ENCODE results near the gene SYT13.

DNA sequence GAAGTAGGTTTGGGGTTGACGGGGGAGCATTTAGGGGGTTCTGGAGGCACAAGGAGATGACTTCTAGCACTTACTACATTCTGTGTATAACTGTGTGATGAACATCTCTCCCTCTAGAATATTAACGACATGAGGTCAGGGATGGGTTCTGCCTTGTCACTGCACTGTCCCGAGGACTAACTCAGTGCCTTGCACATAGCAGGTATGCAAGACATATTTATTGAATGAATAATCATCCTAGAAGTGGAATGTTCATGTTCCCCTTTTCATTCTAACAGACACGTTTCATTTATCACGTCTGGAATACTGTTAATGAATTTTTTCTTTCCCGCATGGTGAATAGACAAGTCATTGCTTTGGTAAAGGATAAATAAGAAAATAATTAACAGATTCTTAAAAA, 12.6 kb downstream of the SYT13 start:
- TF ChIP-seq CTCF (IDR thresholded peaks at IDR 0.05; ENCODE audit: low read length) (no peak), EZH2 (IDR thresholded peaks at IDR 0.05; ENCODE audit: borderline replicate concordance, low read length) (no peak)

Measured in OCI-LY1 (cell line).